NCI-H345 treated with DMSO at 0.1 percent for 48 hours (cell line): ENCODE measurements around the gene HIPK1.
A peak's percentile ranks its signal among the peaks of the same experiment; 100 is the strongest.
"Not testable (repeated sequence)": the region's sequence is repeated elsewhere in the genome, so short reads cannot be mapped to it uniquely, and the experiment has no call there.

Experiments
- DNase-seq: peaks from one replicate; lab custom pipeline; 2025; ENCODE audit not compliant: unreplicated experiment; lab: John Stamatoyannopoulos, UW

HIPK1 gene

GRCh38 chr1:113943028-113943811 lies 14.1 kb downstream of the HIPK1 start:
- DNase-seq = no peak

- no peak for DNase-seq
Measured at GRCh38 chr1:113945329-113945728, 16.2 kb downstream of the HIPK1 start.

- DNase-seq = no peak
Measured at GRCh38 chr1:113946112-113946511, 17.0 kb downstream of the HIPK1 start.

GRCh38 chr1:113946678-113947387 lies 17.7 kb downstream of the HIPK1 start:
- no peak for DNase-seq

- DNase-seq = no peak
Measured at GRCh38 chr1:113947388-113948107, 18.4 kb downstream of the HIPK1 start.

GRCh38 chr1:113948151-113948550 lies 19.0 kb downstream of the HIPK1 start:
- DNase-seq = not testable (repeated sequence)

GRCh38 chr1:113949007-113949406 lies 19.9 kb downstream of the HIPK1 start:
- no peak for DNase-seq

GRCh38 chr1:113950908-113951307 lies 21.8 kb downstream of the HIPK1 start:
- no peak for DNase-seq

GRCh38 chr1:113951719-113952118 lies 22.6 kb downstream of the HIPK1 start:
- DNase-seq = no peak

GRCh38 chr1:113957984-113958383 lies 28.9 kb downstream of the HIPK1 start:
- DNase-seq = no peak

GRCh38 chr1:113958691-113959090 lies 29.6 kb downstream of the HIPK1 start:
- DNase-seq = no peak

GRCh38 chr1:113963281-113963906 lies 34.3 kb downstream of the HIPK1 start:
- no peak for DNase-seq

- no peak for DNase-seq
Measured at GRCh38 chr1:113965703-113966412, 36.7 kb downstream of the HIPK1 start.

GRCh38 chr1:113972954-113973353 lies 43.8 kb downstream of the HIPK1 start:
- DNase-seq = no peak

- DNase-seq = no peak
Measured at GRCh38 chr1:113975211-113975895, 46.2 kb downstream of the HIPK1 start.

- DNase-seq = no peak
Measured at GRCh38 chr1:113976609-113977278, 47.6 kb downstream of the HIPK1 start.

GRCh38 chr1:113977906-113978305 lies 48.8 kb downstream of the HIPK1 start:
- no peak for DNase-seq

- peak; percentile 58 for DNase-seq
Measured at GRCh38 chr1:113978863-113979702, 50.0 kb downstream of the HIPK1 start, which contains the start of gene OLFML3. OLFML3 (plus strand) TSS chr1:113979474; CDS start chr1:113979517, 43 bp downstream.

- no peak for DNase-seq
Measured at GRCh38 chr1:113980110-113980509, 51.0 kb downstream of the HIPK1 start.
